Epidermal melanocyte (primary cell): ENCODE data around the gene ADAMTS6.
"Not testable (repeated sequence)": the region's sequence is repeated elsewhere in the genome, so short reads cannot be mapped to it uniquely, and the experiment has no call there.

Source experiments
- DNase-seq: peaks from one replicate; pipeline ENCODE4 v3.0.0; 2011; ENCODE audit warnings: low spot score; ENCODE audit not compliant: insufficient read length

Gene ADAMTS6

GRCh38 chr5:65382582-65382981 lies 99.1 kb downstream of the ADAMTS6 start:
- DNase-seq = no peak

DNA sequence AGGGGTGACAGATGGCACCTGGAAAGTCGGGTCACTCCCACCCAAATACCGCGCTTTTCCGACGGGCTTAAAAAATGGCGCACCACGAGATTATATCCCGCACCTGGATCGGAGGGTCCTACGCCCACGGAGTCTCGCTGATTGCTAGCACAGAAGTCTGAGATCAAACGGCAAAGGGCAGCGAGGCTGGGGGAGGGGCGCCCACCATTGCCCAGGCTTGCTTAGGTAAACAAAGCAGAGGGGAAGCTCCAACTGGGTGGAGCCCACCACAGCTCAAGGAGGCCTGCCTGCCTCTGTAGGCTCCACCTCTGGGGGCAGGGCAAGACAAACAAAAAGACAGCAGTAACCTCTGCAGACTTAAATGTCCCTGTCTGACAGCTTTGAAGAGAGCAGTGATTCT lies 111.2 kb downstream of the ADAMTS6 start:
- not testable (repeated sequence) for DNase-seq

DNA sequence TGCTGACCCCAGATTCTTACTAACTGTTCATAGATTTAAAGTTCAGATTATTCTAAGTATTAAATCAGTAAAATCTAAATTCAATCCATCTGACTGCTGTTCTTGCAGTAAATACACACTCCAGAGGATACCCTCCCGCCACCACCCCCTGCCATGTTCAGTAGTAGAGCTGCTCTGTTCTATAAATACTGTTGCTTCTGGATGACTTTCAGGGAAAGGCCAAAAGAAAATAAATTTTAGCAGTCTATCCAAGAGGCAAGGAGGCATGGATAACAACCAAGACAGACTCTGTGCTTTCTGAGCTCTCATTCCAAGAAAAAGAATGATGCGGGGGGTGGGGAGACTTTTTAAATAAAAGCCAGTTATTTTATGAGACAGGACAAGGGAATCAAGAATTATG lies 115.1 kb downstream of the ADAMTS6 start:
- DNase-seq = no peak

DNA sequence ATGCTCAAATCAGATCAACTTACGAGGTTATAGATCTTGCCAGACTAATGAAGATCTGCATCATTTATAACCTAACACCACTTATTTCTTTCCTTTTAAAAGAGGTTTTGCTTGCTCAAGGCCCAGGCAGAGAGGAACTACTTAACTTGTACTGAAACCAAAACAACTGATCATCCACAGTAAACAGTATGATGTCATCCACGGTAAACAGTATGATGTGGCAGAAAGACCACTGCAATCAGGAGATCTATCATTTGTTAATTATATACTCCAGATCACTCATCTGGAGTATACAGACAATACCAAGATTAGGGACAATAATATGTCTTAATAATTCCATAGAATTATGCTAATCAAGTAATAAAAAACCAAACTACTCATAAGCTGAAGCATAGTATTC lies 116.8 kb downstream of the ADAMTS6 start:
- no peak for DNase-seq

DNA sequence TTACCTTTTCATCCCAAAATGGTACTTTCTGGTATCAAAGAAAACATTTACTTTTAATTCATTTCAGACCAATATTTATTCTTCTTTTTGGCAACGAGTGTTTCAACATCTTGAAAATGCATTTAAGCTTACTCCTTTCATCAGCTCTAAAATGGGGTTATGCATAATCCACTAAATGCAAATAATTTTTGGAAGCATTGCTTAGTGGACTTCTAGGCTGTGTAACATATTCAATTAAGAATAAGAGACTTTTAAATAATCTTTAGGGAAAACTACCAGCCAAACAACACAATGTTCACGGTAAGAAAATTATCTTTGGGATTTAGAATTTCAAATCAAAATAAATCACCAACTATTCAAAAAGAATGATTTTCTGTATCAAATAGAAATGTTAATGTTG lies 118.2 kb downstream of the ADAMTS6 start:
- DNase-seq = no peak

- DNase-seq = no peak
Observed at GRCh38 chr5:65359981-65360380, 121.7 kb downstream of the ADAMTS6 start.

DNA sequence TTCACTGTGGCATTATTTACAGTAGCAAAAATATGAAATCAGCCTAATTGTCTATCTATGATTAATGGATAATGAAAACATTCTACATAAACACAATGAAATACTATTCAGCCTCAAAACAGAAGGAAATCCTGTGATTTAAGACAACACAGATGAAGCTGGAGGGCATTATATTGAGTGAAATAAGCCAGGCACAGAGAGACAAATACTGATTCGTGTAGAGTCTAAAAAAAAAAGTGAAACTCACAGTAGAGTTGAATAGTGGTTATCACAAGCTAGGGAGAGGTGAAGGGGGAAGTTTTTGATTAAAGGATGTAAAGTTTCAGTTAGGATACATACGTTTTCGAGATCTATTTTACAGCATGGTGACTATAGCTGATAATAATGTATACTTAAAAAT lies 122.2 kb downstream of the ADAMTS6 start:
- DNase-seq = no peak

DNA sequence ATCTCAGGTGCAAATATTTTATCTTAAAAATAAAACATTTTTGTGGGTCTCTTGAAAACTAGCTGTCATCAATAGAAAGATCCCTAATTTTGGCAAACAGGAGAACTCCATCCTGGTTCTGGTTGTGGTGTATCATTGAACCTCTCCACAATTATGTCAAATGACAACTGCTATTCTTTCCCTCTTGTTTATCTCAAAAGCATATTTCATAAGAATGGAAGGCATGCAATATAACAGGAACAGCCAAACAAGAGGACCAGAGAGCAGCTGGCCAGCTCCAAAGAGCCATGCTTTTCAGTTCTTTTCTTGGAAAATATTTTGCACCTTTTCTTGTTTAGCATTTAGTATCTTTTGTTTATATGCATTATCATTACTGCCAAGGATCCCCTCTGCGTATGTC lies 125.4 kb downstream of the ADAMTS6 start:
- no peak for DNase-seq

- no peak for DNase-seq
Observed at GRCh38 chr5:65355301-65355700, 126.4 kb downstream of the ADAMTS6 start.

GRCh38 chr5:65341835-65342234 lies 139.9 kb downstream of the ADAMTS6 start:
- no peak for DNase-seq

DNA sequence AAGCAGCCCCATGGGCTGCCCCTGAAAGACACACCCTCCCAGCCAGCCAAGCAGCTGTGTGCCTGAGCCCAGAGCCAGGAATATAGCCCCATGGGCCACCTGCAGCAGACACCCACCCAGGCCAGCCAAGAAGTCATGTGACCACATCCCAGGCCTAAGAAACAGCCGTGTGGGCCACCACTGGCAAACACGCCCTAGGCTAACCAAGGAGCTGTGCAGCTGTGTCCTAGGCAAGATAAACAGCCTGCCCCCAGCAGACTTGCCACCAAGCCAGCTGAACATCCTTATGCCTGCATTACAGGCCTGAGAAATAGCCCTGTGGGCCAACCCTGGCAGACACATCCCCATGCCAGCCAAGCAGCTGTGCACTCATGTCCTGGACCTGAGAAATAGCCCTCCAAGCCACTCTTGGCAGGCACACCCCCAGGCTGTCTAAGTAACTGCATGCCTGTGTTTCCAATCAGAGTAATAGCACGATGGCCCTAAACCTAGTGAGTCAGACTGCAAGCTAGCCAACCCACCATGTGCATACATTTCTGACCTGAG lies 143.0 kb downstream of the ADAMTS6 start:
- no peak for DNase-seq

DNA sequence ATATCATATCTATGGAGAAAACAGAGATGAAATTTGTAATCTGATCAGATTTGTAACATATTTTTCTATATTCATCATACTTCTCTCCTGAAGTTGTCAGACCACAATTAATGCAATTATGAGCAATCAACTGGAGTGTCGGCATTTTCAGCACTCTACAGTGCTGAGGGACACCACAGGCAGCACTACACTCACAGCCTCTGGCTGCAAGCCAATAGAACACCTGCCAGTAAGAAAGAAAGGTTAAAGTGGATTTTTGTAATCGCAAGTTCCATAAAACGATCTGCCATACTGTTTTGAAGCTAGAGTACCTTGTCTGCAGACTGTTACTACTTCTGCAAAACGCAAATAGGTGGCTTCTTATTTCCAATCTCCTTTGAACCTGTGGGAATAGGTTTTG lies 147.6 kb downstream of the ADAMTS6 start:
- no peak for DNase-seq

DNA sequence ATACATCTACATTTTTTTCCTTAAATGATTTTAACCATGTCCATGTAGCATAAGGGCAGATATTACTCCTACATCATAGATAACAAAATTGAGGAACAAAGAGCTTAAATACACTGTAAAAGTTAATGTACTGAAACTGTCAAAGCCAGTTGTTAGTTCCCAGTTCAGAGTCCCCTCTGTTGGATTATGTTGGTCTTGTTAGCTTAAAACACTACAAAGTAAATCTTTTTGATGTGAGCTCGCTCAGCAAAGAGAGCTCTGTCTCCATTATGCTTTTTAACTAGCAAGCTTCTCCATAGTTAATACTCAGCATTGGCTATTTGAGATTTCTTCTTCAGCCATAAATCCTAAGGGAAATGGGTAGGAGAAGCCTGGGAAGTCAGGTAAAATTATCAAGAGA lies 149.1 kb downstream of the ADAMTS6 start:
- no peak for DNase-seq

- DNase-seq = no peak
Observed at GRCh38 chr5:65329266-65329665, 152.5 kb downstream of the ADAMTS6 start.

GRCh38 chr5:65327582-65327981 lies 154.1 kb downstream of the ADAMTS6 start:
- DNase-seq = no peak

GRCh38 chr5:65326922-65327321 lies 154.8 kb downstream of the ADAMTS6 start:
- no peak for DNase-seq

DNA sequence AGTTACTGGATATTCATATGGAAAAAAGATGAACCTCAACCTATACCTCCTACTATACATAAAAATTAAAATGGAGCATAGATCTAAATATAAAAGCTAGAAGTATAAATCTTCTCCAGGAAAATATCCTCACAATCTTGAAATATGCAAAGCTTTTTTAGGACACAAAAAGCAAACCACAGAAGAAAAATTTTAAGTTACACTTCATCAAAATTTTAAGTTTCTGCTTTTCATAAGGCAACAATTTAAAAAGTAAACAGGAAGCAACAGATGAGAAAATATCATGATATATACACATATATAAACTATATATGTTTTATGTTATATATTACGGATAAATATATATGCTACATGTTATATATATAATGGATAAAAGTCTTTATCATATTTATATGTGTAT lies 157.5 kb downstream of the ADAMTS6 start:
- DNase-seq = no peak

- not testable (repeated sequence) for DNase-seq
Observed at GRCh38 chr5:65320704-65321103, 161.0 kb downstream of the ADAMTS6 start.

DNA sequence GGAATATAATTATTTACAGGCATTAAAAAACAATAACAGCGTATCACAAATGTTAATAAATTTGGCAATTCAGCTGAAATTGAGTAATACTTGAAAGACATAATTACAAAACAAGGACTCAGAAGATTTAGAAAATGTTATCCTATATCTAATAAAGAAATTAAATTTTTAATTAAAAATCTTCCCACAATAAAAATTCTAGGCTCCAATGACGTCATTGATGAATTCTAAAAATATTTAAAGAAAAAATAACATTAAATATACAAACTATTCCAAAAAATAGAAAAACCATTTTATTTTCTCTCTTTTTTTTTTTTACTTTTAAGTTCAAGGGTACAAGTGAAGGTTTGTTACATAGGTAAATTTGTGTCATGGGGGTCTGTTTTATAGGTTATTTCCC lies 161.5 kb downstream of the ADAMTS6 start:
- no peak for DNase-seq

- DNase-seq = no peak
Observed at GRCh38 chr5:65307931-65308330, 173.8 kb downstream of the ADAMTS6 start.

GRCh38 chr5:65307088-65307487 lies 174.6 kb downstream of the ADAMTS6 start:
- no peak for DNase-seq

DNA sequence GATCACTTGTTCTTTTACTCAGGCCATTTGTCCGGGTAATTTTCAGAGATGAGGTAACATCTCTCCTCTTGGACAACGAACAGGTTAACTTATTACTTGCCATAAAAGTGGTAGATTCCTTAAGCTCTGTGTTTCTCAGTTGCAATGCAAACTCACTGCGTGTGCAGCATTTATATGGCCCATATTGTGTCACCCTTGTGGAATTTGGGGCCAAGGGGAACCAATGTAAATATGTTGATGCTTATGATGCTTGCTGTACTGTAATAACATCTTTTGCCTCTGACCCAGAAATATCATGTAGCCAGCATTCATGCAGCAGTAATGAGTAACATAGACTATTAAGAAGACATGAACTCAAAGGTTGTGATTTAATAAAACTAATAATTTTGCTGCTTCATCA lies 175.8 kb downstream of the ADAMTS6 start:
- DNase-seq = no peak

GRCh38 chr5:65299861-65300260 lies 181.9 kb downstream of the ADAMTS6 start:
- no peak for DNase-seq

DNA sequence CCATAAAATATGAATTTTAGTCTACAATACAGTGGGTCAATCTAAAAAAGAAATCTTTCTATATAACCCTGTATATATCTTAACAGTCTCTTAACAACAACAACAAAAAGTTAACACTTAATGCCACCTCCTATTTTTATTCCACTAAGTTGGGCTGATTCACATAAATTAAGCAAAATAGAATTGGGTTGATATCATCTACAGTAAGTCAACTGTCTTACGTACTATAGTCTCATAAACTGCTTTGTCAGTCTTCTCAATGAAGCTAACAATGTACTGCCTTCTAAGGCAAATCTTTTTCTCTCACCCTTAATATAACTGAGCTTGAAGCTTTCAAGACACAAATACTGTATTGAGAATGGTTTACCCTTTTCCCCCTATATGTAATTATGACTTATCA lies 185.7 kb downstream of the ADAMTS6 start:
- no peak for DNase-seq
